Ascending aorta (tissue), 2 donors: ENCODE results near the gene OXNAD1. TPM values are rescaled to one million over a fixed set of nuclear protein-coding genes. Genes with fewer than 3 reads are reported as not detected.

Experiments used
- DNase-seq, 2 donors: peaks; one replicate each; pipeline ENCODE4 v3.0.0-alpha.2; 2019; ENCODE audit warnings: low spot score in 2 of 2
- H3K27ac ChIP-seq, 2 donors: fragments of 200-600 bp; sonication (generic); one replicate each; pipeline ENCODE4 v1.5.1; 2016 to 2017; ENCODE audit warnings: mild to moderate bottlenecking in 1 of 2
- H3K27me3 ChIP-seq: fragments of 200-600 bp; sonication (generic); one replicate; pipeline ENCODE4 v1.5.1; 2017
- H3K36me3 ChIP-seq, 2 donors: fragments of 200-600 bp; sonication (generic); one replicate each; pipeline ENCODE4 v1.5.1; 2016
- H3K4me1 ChIP-seq, 2 donors: fragments of 200-600 bp; sonication (generic); one replicate each; pipeline ENCODE4 v1.5.1; 2016 to 2017; ENCODE audit warnings: mild to moderate bottlenecking in 1 of 2
- H3K4me3 ChIP-seq, 2 donors: fragments of 200-600 bp; sonication (generic); one replicate each; pipeline ENCODE4 v1.5.1; 2016 to 2017; ENCODE audit warnings: mild to moderate bottlenecking in 1 of 2
- H3K9me3 ChIP-seq, 2 donors: fragments of 200-600 bp; sonication (generic); one replicate each; pipeline ENCODE4 v1.5.1; 2016
- CTCF ChIP-seq, 3 experiments: fragments of 200-600 bp in 2 of 3; fragments of 450-650 bp in 1 of 3; sonication (generic) in 2 of 3; IDR thresholded peaks; one replicate each; pipeline ENCODE4 v1.5.1; 2016 to 2019; ENCODE audit warnings: antibody characterized with exemption in 3 of 3, mild to moderate bottlenecking in 1 of 3, moderate library complexity in 1 of 3
- intact Hi-C: fragments of 100-400 bp; cut with DNase I; formaldehyde crosslinking; loops from one replicate; pipeline ENCODE4 v1.15.1; 2023
- total RNA-seq: library from RNA; depleted of rRNA; stranded (reverse); fragments of >200 nt; gene quantifications from one replicate; pipeline ENCODE4 v1.1.0, GENCODE V29; 2016

Gene OXNAD1
- total RNA-seq, 1 donor from 2014 or later, result 6.9 TPM

GRCh38 chr3:16318176-16318575 lies 53.2 kb downstream of the OXNAD1 start:
- no peak for DNase-seq
- Histone ChIP-seq H3K27me3 (no peaks in the 10 kb centered on the region), H3K4me3 (no peak overlapping the region), H3K27ac (no peak overlapping the region), H3K36me3 (peaks cover 49 to 69% of the 10 kb centered on the region in 2 donors), H3K4me1 (no peaks in the 10 kb centered on the region), H3K9me3 (no peaks in the 10 kb centered on the region)
- intact Hi-C loops, result no loop called here
- no peak for TF ChIP-seq CTCF (IDR thresholded peaks at IDR 0.05)

- intact Hi-C loops, result no loop called here
- DNase-seq, result no peak
- Histone ChIP-seq H3K4me3 (no peak overlapping the region), H3K36me3 (peaks cover 43 to 72% of the 10 kb centered on the region in 2 donors), H3K27me3 (no peaks in the 10 kb centered on the region), H3K4me1 (no peaks in the 10 kb centered on the region), H3K27ac (no peak overlapping the region), H3K9me3 (no peaks in the 10 kb centered on the region)
- no peak for TF ChIP-seq CTCF (IDR thresholded peaks at IDR 0.05)
These were observed 54.3 kb downstream of the OXNAD1 start for GRCh38 chr3:16319307-16319706.

GRCh38 chr3:16319723-16320122 lies 54.7 kb downstream of the OXNAD1 start:
- no peaks in the 10 kb centered on the region for H3K9me3 ChIP-seq
- no peak overlapping the region for H3K4me3 ChIP-seq
- no peak overlapping the region for H3K27ac ChIP-seq
- no peak for DNase-seq
- intact Hi-C loops, result no loop called here
- peaks cover 41 to 72% of the 10 kb centered on the region in 2 donors for H3K36me3 ChIP-seq
- TF ChIP-seq CTCF (IDR thresholded peaks at IDR 0.05), result no peak
- no peaks in the 10 kb centered on the region for H3K27me3 ChIP-seq
- H3K4me1 ChIP-seq, result no peaks in the 10 kb centered on the region

- no peak overlapping the region for H3K4me3 ChIP-seq
- no peaks in the 10 kb centered on the region for H3K27me3 ChIP-seq
- no peak overlapping the region for H3K27ac ChIP-seq
- H3K36me3 ChIP-seq, result peaks cover 47 to 74% of the 10 kb centered on the region in 2 donors
- no peak for DNase-seq
- H3K9me3 ChIP-seq, result no peaks in the 10 kb centered on the region
- H3K4me1 ChIP-seq, result no peaks in the 10 kb centered on the region
- no peak for TF ChIP-seq CTCF (IDR thresholded peaks at IDR 0.05)
- intact Hi-C loops, result no loop called here
These were observed 55.7 kb downstream of the OXNAD1 start for GRCh38 chr3:16320711-16321110.

GRCh38 chr3:16322189-16322588 lies 57.2 kb downstream of the OXNAD1 start:
- Histone ChIP-seq H3K27ac (no peak overlapping the region), H3K36me3 (peaks cover 41 to 73% of the 10 kb centered on the region in 2 donors), H3K4me1 (no peaks in the 10 kb centered on the region), H3K4me3 (no peak overlapping the region), H3K27me3 (no peaks in the 10 kb centered on the region), H3K9me3 (no peaks in the 10 kb centered on the region)
- intact Hi-C loops, result no loop called here
- no peak for TF ChIP-seq CTCF (IDR thresholded peaks at IDR 0.05)
- DNase-seq, result no peak

GRCh38 chr3:16323737-16324136 lies 58.7 kb downstream of the OXNAD1 start:
- Histone ChIP-seq H3K9me3 (no peaks in the 10 kb centered on the region), H3K4me1 (no peaks in the 10 kb centered on the region), H3K27ac (no peak overlapping the region), H3K4me3 (no peak overlapping the region), H3K36me3 (peaks cover 41 to 66% of the 10 kb centered on the region in 2 donors), H3K27me3 (no peaks in the 10 kb centered on the region)
- intact Hi-C loops, result no loop called here
- DNase-seq, result no peak
- TF ChIP-seq CTCF (IDR thresholded peaks at IDR 0.05), result no peak
